CD14-positive monocyte (primary cell): ENCODE data around the gene MEG3. TPM values are rescaled to one million over a fixed set of nuclear protein-coding genes. Genes with fewer than 3 reads are reported as not detected.

Experiments used
- DNase-seq, 3 donors: peaks; one replicate each; pipeline ENCODE4 v3.0.0-alpha.2; 2011 to 2022
- H2AFZ ChIP-seq: 2 replicates; pipeline ENCODE4 v1.6.0; 2012; ENCODE audit warnings: mild to moderate bottlenecking, low read depth, low read length, inconsistent platforms; ENCODE audit not compliant: insufficient read depth, poor library complexity, severe bottlenecking
- H3K27ac ChIP-seq, 2 donors: 1 replicate in 1 of 2; 2 replicates in 1 of 2; pipeline ENCODE4 v1.5.1; 2012 to 2013; ENCODE audit warnings: low read length in 2 of 2, control low read depth in 1 of 2, inconsistent platforms in 1 of 2, low read depth in 1 of 2, mild to moderate bottlenecking in 1 of 2
- H3K27me3 ChIP-seq, 2 donors: one replicate each; pipeline versions ENCODE4 v1.6.0 to v1.6.1; 2011 to 2013; ENCODE audit warnings: low read length in 2 of 2; ENCODE audit not compliant: control insufficient read depth in 2 of 2, insufficient read depth in 2 of 2
- H3K36me3 ChIP-seq, 2 donors: replicated peaks in 1 of 2; 1 replicate in 1 of 2; 2 replicates in 1 of 2; pipeline versions ENCODE4 v1.5.1 to v1.6.1; 2012 to 2013; ENCODE audit warnings: low read length in 2 of 2, control low read depth in 1 of 2, inconsistent platforms in 1 of 2, mild to moderate bottlenecking in 1 of 2; ENCODE audit not compliant: insufficient read depth in 2 of 2, control insufficient read depth in 1 of 2
- H3K4me1 ChIP-seq, 2 donors: 1 replicate in 1 of 2; 2 replicates in 1 of 2; pipeline versions ENCODE4 v1.5.1 to v1.6.1; 2012 to 2013; ENCODE audit warnings: low read length in 2 of 2, control low read depth in 1 of 2, inconsistent platforms in 1 of 2, mild to moderate bottlenecking in 1 of 2, moderate library complexity in 1 of 2; ENCODE audit not compliant: insufficient read depth in 2 of 2, control insufficient read depth in 1 of 2
- H3K4me2 ChIP-seq: replicated peaks from 2 replicates; pipeline ENCODE3; 2012; ENCODE audit warnings: low read length, moderate library complexity, mild to moderate bottlenecking; ENCODE audit not compliant: poor library complexity, severe bottlenecking; ENCODE audit errors: extremely low read depth
- H3K4me3 ChIP-seq, 3 experiments: fragments of 200-600 bp in 1 of 3; sonication (generic) in 1 of 3; replicated peaks in 1 of 3; 1 replicate in 2 of 3; 2 replicates in 1 of 3; pipeline ENCODE4 v1.5.1; 2011 to 2013; ENCODE audit warnings: low read length in 3 of 3, mild to moderate bottlenecking in 3 of 3, control low read depth in 2 of 3, low read depth in 2 of 3, inconsistent platforms in 1 of 3, moderate library complexity in 1 of 3
- H3K79me2 ChIP-seq: 2 replicates; pipeline ENCODE4 v1.6.0; 2012; ENCODE audit warnings: mild to moderate bottlenecking, control low read depth, inconsistent platforms, low read length, moderate library complexity; ENCODE audit not compliant: insufficient read depth
- H3K9ac ChIP-seq: 2 replicates; pipeline ENCODE4 v1.6.0; 2017; ENCODE audit warnings: low read length, mild to moderate bottlenecking; ENCODE audit not compliant: insufficient read depth, poor library complexity, severe bottlenecking
- H3K9me3 ChIP-seq, 2 donors: replicated peaks in 1 of 2; 1 replicate in 1 of 2; 2 replicates in 1 of 2; pipeline versions ENCODE4 v1.5.1 to v1.6.1; 2012 to 2013; ENCODE audit warnings: low read length in 2 of 2, control low read depth in 1 of 2; ENCODE audit not compliant: control insufficient read depth in 1 of 2, insufficient read depth in 1 of 2
- H4K20me1 ChIP-seq: 2 replicates; pipeline ENCODE4 v1.6.0; 2012; ENCODE audit warnings: mild to moderate bottlenecking, low read length, control low read depth, moderate library complexity; ENCODE audit not compliant: insufficient read depth
- H3K27ac Mint-ChIP-seq, 7 donors: one replicate each; pipeline ENCODE4 v1.8.0; 2020; ENCODE audit warnings: mild to moderate bottlenecking in 7 of 7, mixed read lengths in 7 of 7, moderate library complexity in 6 of 7, inconsistent platforms in 2 of 7
- H3K27me3 Mint-ChIP-seq, 3 donors: one replicate each; pipeline ENCODE4 v1.8.0; 2021 to 2022; ENCODE audit warnings: low read depth in 3 of 3, mild to moderate bottlenecking in 3 of 3, mixed read lengths in 3 of 3, moderate library complexity in 3 of 3, inconsistent platforms in 1 of 3
- H3K36me3 Mint-ChIP-seq, 2 donors: one replicate each; pipeline ENCODE4 v1.8.0; 2020; ENCODE audit warnings: mixed read lengths in 2 of 2, inconsistent platforms in 1 of 2, mild to moderate bottlenecking in 1 of 2
- H3K4me1 Mint-ChIP-seq: one replicate; pipeline ENCODE4 v1.8.0; 2020; ENCODE audit warnings: mild to moderate bottlenecking, mixed read lengths
- H3K4me3 Mint-ChIP-seq, 2 donors: one replicate each; pipeline ENCODE4 v1.8.0; 2020; ENCODE audit warnings: mild to moderate bottlenecking in 2 of 2, mixed read lengths in 2 of 2, moderate library complexity in 1 of 2
- H3K9me3 Mint-ChIP-seq, 7 donors: one replicate each; pipeline ENCODE4 v1.8.0; 2020 to 2022; ENCODE audit warnings: mixed read lengths in 7 of 7, mild to moderate bottlenecking in 6 of 7, moderate library complexity in 6 of 7, inconsistent platforms in 2 of 7
- WGBS: methylation state at CpG from one replicate; pipeline ENCODE4 v1.1.5; 2013; ENCODE audit warnings: missing lambda C conversion rate; ENCODE audit not compliant: insufficient coverage; 5-methylcytosine and 5-hydroxymethylcytosine counted together
- intact Hi-C, 2 donors: fragments of 100-400 bp; cut with micrococcal nuclease; formaldehyde crosslinking; loops; one replicate each; pipeline versions ENCODE4 v1.15.0 to v1.15.1; 2023
- polyA plus RNA-seq, 3 donors: library from polyadenylated mRNA; depleted of rRNA in 1 of 3; unstranded in 2 of 3; stranded (reverse) in 1 of 3; fragments of 300-500 nt in 2 of 3; fragments of >200 nt in 1 of 3; fragmentation: Illumina TruSeq in 2 of 3; gene quantifications; 1 replicate in 2 of 3; 2 replicates in 1 of 3; pipeline ENCODE4 v1.2.3, GENCODE V29; 2012 to 2021
- TF ChIP-seq, protein P1 (sequence below): fragments of 200-600 bp; IDR thresholded peaks from one replicate; pipeline ENCODE4 v1.8.0; 2022; ENCODE audit warnings: antibody characterized with exemption, mild to moderate bottlenecking

MEG3 gene
- polyA plus RNA-seq, 3 donors: 1.7 TPM; not detected in 2

GRCh38 chr14:100861937-100862247, 36.0 kb downstream of the MEG3 start:
- WGBS: 85% methylated on average over 2 of the region's 2 CpGs
- Histone ChIP-seq H4K20me1 (no peaks in the 10 kb centered on the region), H3K9me3 (no peaks in the 10 kb centered on the region)

GRCh38 chr14:100862277-100862676, 36.4 kb downstream of the MEG3 start:
- Mint-ChIP-seq H3K4me1 (no peaks in the 10 kb centered on the region), H3K27ac (no peak overlapping the region), H3K4me3 (no peak overlapping the region), H3K9me3 (peaks cover 0 to 8% (median 0%) of the 10 kb centered on the region in 7 donors), H3K27me3 (peaks cover 0 to 9% (median 3%) of the 10 kb centered on the region in 3 donors), H3K36me3 (no peaks in the 10 kb centered on the region)
- Histone ChIP-seq H3K4me1 (no peaks in the 10 kb centered on the region), H3K4me2 (no peak overlapping the region), H3K9me3 (no peaks in the 10 kb centered on the region), H3K79me2 (no peaks in the 10 kb centered on the region), H3K27me3 (no peaks in the 10 kb centered on the region), H4K20me1 (no peaks in the 10 kb centered on the region), H3K9ac (no peak overlapping the region), H3K4me3 (no peak overlapping the region), H2AFZ (no peak overlapping the region), H3K36me3 (no peaks in the 10 kb centered on the region), H3K27ac (no peak overlapping the region)
- DNase-seq: no peak
- intact Hi-C loops: no loop called here
- WGBS: 92% methylated on average over 2 of the region's 3 CpGs
- TF ChIP-seq, protein P1, sequence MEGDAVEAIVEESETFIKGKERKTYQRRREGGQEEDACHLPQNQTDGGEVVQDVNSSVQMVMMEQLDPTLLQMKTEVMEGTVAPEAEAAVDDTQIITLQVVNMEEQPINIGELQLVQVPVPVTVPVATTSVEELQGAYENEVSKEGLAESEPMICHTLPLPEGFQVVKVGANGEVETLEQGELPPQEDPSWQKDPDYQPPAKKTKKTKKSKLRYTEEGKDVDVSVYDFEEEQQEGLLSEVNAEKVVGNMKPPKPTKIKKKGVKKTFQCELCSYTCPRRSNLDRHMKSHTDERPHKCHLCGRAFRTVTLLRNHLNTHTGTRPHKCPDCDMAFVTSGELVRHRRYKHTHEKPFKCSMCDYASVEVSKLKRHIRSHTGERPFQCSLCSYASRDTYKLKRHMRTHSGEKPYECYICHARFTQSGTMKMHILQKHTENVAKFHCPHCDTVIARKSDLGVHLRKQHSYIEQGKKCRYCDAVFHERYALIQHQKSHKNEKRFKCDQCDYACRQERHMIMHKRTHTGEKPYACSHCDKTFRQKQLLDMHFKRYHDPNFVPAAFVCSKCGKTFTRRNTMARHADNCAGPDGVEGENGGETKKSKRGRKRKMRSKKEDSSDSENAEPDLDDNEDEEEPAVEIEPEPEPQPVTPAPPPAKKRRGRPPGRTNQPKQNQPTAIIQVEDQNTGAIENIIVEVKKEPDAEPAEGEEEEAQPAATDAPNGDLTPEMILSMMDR: no peak

More at GRCh38 chr14:100861937-100862247, 36.0 kb downstream of the MEG3 start:
- Histone ChIP-seq H3K4me2 (no peak overlapping the region), H3K9ac (no peak overlapping the region), H2AFZ (no peak overlapping the region), H3K4me3 (no peak overlapping the region), H3K27me3 (no peaks in the 10 kb centered on the region), H3K36me3 (no peaks in the 10 kb centered on the region), H3K4me1 (no peaks in the 10 kb centered on the region), H3K27ac (no peak overlapping the region), H3K79me2 (no peaks in the 10 kb centered on the region)
- TF ChIP-seq, protein P1: no peak
- DNase-seq: no peak
- Mint-ChIP-seq H3K36me3 (no peaks in the 10 kb centered on the region), H3K27ac (peak overlapping the region in 1 of 7 donors; percentile 58), H3K4me3 (no peak overlapping the region), H3K27me3 (peaks cover 0 to 9% (median 2%) of the 10 kb centered on the region in 3 donors), H3K9me3 (peaks cover 0 to 8% (median 0%) of the 10 kb centered on the region in 7 donors), H3K4me1 (no peaks in the 10 kb centered on the region)
- intact Hi-C loops: no loop called here
